Stimulated activated CD8-positive, alpha-beta memory T cell treated with anti-CD3 and anti-CD28 coated beads, Interleukin-2, amount 100 ng/mL, for 1 hour (primary cell): ENCODE results near the gene NECTIN4.
A peak's percentile ranks its signal among the peaks of the same experiment; 100 is the strongest.

Experiments used
- DNase-seq, 2 donors: peaks; one replicate each; pipeline ENCODE4 v3.0.0-alpha.2; 2020; ENCODE audit warnings: low read depth in 2 of 2

NECTIN4 gene

GRCh38 chr1:161111527-161111926, 22.2 kb upstream of the NECTIN4 start:
- no peak for DNase-seq

GRCh38 chr1:161111117-161111516, 21.8 kb upstream of the NECTIN4 start:
- DNase-seq, result no peak

GRCh38 chr1:161106431-161106830, 17.1 kb upstream of the NECTIN4 start:
- DNase-seq, result no peak

GRCh38 chr1:161100556-161100955, 11.2 kb upstream of the NECTIN4 start:
- no peak for DNase-seq

- DNase-seq, result no peak
Observed at GRCh38 chr1:161099090-161099802, 9.9 kb upstream of the NECTIN4 start.

- DNase-seq, result peak; percentile 31 to 39
Observed at GRCh38 chr1:161098210-161099068, 9.1 kb upstream of the NECTIN4 start, which contains the start of gene KLHDC9. Gene KLHDC9, plus strand, starts transcription at chr1:161098361. Its CDS starts 175 bp downstream, at chr1:161098536.

GRCh38 chr1:161096530-161096929, 7.2 kb upstream of the NECTIN4 start:
- DNase-seq, result no peak

- no peak for DNase-seq
Observed at GRCh38 chr1:161096015-161096414, 6.7 kb upstream of the NECTIN4 start.

GRCh38 chr1:161095230-161095629, 5.9 kb upstream of the NECTIN4 start:
- DNase-seq, result no peak

- no peak for DNase-seq
Observed at GRCh38 chr1:161094481-161094880, 5.1 kb upstream of the NECTIN4 start.

GRCh38 chr1:161092621-161093028, 3.3 kb upstream of the NECTIN4 start:
- DNase-seq, result no peak

- no peak for DNase-seq
Observed at GRCh38 chr1:161091796-161092507, 2.6 kb upstream of the NECTIN4 start.

GRCh38 chr1:161091093-161091492, 1.7 kb upstream of the NECTIN4 start:
- no peak for DNase-seq

- no peak for DNase-seq
Observed at GRCh38 chr1:161090617-161091016, 1.3 kb upstream of the NECTIN4 start.

GRCh38 chr1:161089938-161090337, 580 bp upstream of the NECTIN4 start:
- no peak for DNase-seq

GRCh38 chr1:161088587-161089110, 709 bp downstream of the NECTIN4 start:
- no peak for DNase-seq

- no peak for DNase-seq
Observed at GRCh38 chr1:161086457-161086856, 2.9 kb downstream of the NECTIN4 start.

- DNase-seq, result no peak
Observed at GRCh38 chr1:161085165-161085564, 4.2 kb downstream of the NECTIN4 start.

GRCh38 chr1:161084597-161084988, 4.8 kb downstream of the NECTIN4 start:
- no peak for DNase-seq

- DNase-seq, result no peak
Observed at GRCh38 chr1:161083748-161084596, 5.4 kb downstream of the NECTIN4 start.
